Colonic mucosa (tissue), 4 donors: ENCODE measurements around the gene DLGAP1. TPM values are rescaled to one million over a fixed set of nuclear protein-coding genes. Genes with fewer than 3 reads are reported as not detected.

Experiments
- DNase-seq: peaks from one replicate; pipeline ENCODE4 v3.0.0-alpha.2; 2020
- H3K27ac ChIP-seq: fragments of 200-600 bp; one replicate; pipeline ENCODE4 v1.8.0; 2021
- H3K27me3 ChIP-seq: fragments of 200-600 bp; one replicate; pipeline ENCODE4 v1.8.0; 2021
- H3K36me3 ChIP-seq: fragments of 200-600 bp; one replicate; pipeline ENCODE4 v1.8.0; 2021
- H3K4me1 ChIP-seq: fragments of 200-600 bp; one replicate; pipeline ENCODE4 v1.8.0; 2021; ENCODE audit warnings: mild to moderate bottlenecking
- H3K4me3 ChIP-seq: fragments of 200-600 bp; one replicate; pipeline ENCODE4 v1.8.0; 2021
- H3K9ac ChIP-seq, 2 donors: one replicate each; pipeline ENCODE4 v1.7.0; 2013; ENCODE audit warnings: control low read depth in 2 of 2, low read depth in 2 of 2, low read length in 2 of 2
- H3K9me3 ChIP-seq: fragments of 200-600 bp; one replicate; pipeline ENCODE4 v1.8.0; 2021
- CTCF ChIP-seq: fragments of 200-600 bp; IDR thresholded peaks from one replicate; pipeline ENCODE4 v1.8.0; 2022; ENCODE audit warnings: antibody characterized with exemption, mild to moderate bottlenecking
- intact Hi-C: fragments of 100-400 bp; cut with DNase I; formaldehyde crosslinking; loops from one replicate; pipeline ENCODE4 v1.14.1; 2022
- total RNA-seq, 2 donors: library from RNA; stranded (reverse); fragmentation: NEBNext Ultra II Directional in 1 of 2; extraction: Animal tissue kit (Norgen Biotek cat#: 25700) in 1 of 2; gene quantifications; one replicate each; pipeline ENCODE4 v1.2.1, GENCODE V29; 2021
- donor health status: healthy.
- donor health status: DM: no; HTN: no; CAD: no.
- donor health status: DM: no; HTN: no; CAD: no.

The DLGAP1 gene
- total RNA-seq, 2 donors from 2014 or later = 0.25 to 0.50 TPM

- no peak overlapping the region for H3K9ac ChIP-seq
- no peak for TF ChIP-seq CTCF
- no peaks in the 10 kb centered on the region for H3K4me1 ChIP-seq
- H3K27ac ChIP-seq = no peak overlapping the region
- no peak for DNase-seq
- no peaks in the 10 kb centered on the region for H3K9me3 ChIP-seq
- H3K4me3 ChIP-seq = no peak overlapping the region
- intact Hi-C loops = no loop called here
- no peaks in the 10 kb centered on the region for H3K36me3 ChIP-seq
- no peaks in the 10 kb centered on the region for H3K27me3 ChIP-seq
These were observed 823.2 kb downstream of the DLGAP1 start for GRCh38 chr18:3631887-3632286.

GRCh38 chr18:3626929-3627458 lies 828.1 kb downstream of the DLGAP1 start:
- H3K4me1 ChIP-seq = peaks cover 8% of the 10 kb centered on the region
- no peaks in the 10 kb centered on the region for H3K9me3 ChIP-seq
- H3K4me3 ChIP-seq = no peak overlapping the region
- TF ChIP-seq CTCF = no peak
- H3K27me3 ChIP-seq = no peaks in the 10 kb centered on the region
- intact Hi-C loops = no loop called here
- no peak overlapping the region for H3K27ac ChIP-seq
- no peak overlapping the region for H3K9ac ChIP-seq
- DNase-seq = no peak
- no peaks in the 10 kb centered on the region for H3K36me3 ChIP-seq

- H3K27me3 ChIP-seq = no peaks in the 10 kb centered on the region
- H3K4me1 ChIP-seq = peaks cover 8% of the 10 kb centered on the region
- H3K27ac ChIP-seq = no peak overlapping the region
- no peak for TF ChIP-seq CTCF
- H3K4me3 ChIP-seq = no peak overlapping the region
- no peaks in the 10 kb centered on the region for H3K36me3 ChIP-seq
- no peaks in the 10 kb centered on the region for H3K9me3 ChIP-seq
- H3K9ac ChIP-seq = no peak overlapping the region
- DNase-seq = no peak
- intact Hi-C loops = no loop called here
These were observed 829.4 kb downstream of the DLGAP1 start for GRCh38 chr18:3625742-3626091.

GRCh38 chr18:3624935-3625741 lies 830.0 kb downstream of the DLGAP1 start:
- peaks cover 8% of the 10 kb centered on the region for H3K4me1 ChIP-seq
- intact Hi-C loops = no loop called here
- peak; percentile 55 for DNase-seq
- H3K27me3 ChIP-seq = no peaks in the 10 kb centered on the region
- no peaks in the 10 kb centered on the region for H3K9me3 ChIP-seq
- H3K4me3 ChIP-seq = no peak overlapping the region
- no peaks in the 10 kb centered on the region for H3K36me3 ChIP-seq
- no peak for TF ChIP-seq CTCF
- H3K27ac ChIP-seq = peak overlapping the region; percentile 73
- peak overlapping the region in 1 of 2 donors; percentile 78 for H3K9ac ChIP-seq

GRCh38 chr18:3624546-3624934 lies 830.6 kb downstream of the DLGAP1 start:
- Histone ChIP-seq H3K9me3 (no peaks in the 10 kb centered on the region), H3K36me3 (no peaks in the 10 kb centered on the region), H3K4me1 (peaks cover 8% of the 10 kb centered on the region), H3K27me3 (no peaks in the 10 kb centered on the region), H3K9ac (peak overlapping the region; percentile 62 to 78), H3K27ac (peak overlapping the region; percentile 73), H3K4me3 (no peak overlapping the region)
- TF ChIP-seq CTCF = no peak
- intact Hi-C loops = no loop called here
- DNase-seq = no peak
